H1 (cell line): ENCODE measurements around the gene LRP8.

Source experiments
- POLR2A ChIP-seq, 2 experiments: IDR thresholded peaks; 1 replicate in 1 of 2; 2 replicates in 1 of 2; pipeline ENCODE4 v1.6.1; 2011; ENCODE audit warnings: low read depth in 2 of 2, low read length in 2 of 2, mild to moderate bottlenecking in 2 of 2; ENCODE audit errors: control extremely low read depth in 1 of 2
- POLR2AphosphoS5 ChIP-seq: IDR thresholded peaks from 2 replicates; pipeline ENCODE4 v1.6.1; 2011; ENCODE audit warnings: low read depth, low read length
- TBP ChIP-seq: IDR thresholded peaks from 2 replicates; pipeline ENCODE4 v1.6.1; 2011; ENCODE audit warnings: low read depth, low read length, improper control_type of control experiment
- TF ChIP-seq, protein P1 (sequence below), 3 experiments: IDR thresholded peaks; 1 replicate in 2 of 3; 2 replicates in 1 of 3; pipeline versions ENCODE4 v1.5.1 to v1.6.1; 2011; ENCODE audit warnings: low read length in 3 of 3, mild to moderate bottlenecking in 3 of 3, inconsistent platforms in 2 of 3, low read depth in 1 of 3, moderate library complexity in 1 of 3; ENCODE audit not compliant: insufficient read depth in 1 of 3; ENCODE audit errors: control extremely low read depth in 1 of 3

- TF ChIP-seq POLR2AphosphoS5, result no peak
- TF ChIP-seq TBP, result no peak
- no peak for TF ChIP-seq POLR2A (IDR thresholded peaks at IDR 0.05; ENCODE audit: control extremely low read depth in 1 of 2, low read depth in 2 of 2, low read length in 2 of 2)
- TF ChIP-seq, protein P1, sequence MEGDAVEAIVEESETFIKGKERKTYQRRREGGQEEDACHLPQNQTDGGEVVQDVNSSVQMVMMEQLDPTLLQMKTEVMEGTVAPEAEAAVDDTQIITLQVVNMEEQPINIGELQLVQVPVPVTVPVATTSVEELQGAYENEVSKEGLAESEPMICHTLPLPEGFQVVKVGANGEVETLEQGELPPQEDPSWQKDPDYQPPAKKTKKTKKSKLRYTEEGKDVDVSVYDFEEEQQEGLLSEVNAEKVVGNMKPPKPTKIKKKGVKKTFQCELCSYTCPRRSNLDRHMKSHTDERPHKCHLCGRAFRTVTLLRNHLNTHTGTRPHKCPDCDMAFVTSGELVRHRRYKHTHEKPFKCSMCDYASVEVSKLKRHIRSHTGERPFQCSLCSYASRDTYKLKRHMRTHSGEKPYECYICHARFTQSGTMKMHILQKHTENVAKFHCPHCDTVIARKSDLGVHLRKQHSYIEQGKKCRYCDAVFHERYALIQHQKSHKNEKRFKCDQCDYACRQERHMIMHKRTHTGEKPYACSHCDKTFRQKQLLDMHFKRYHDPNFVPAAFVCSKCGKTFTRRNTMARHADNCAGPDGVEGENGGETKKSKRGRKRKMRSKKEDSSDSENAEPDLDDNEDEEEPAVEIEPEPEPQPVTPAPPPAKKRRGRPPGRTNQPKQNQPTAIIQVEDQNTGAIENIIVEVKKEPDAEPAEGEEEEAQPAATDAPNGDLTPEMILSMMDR (IDR thresholded peaks at IDR 0.05; ENCODE audit: control extremely low read depth in 1 of 3, insufficient read depth in 1 of 3, low read depth in 1 of 3, low read length in 3 of 3), result no peak
Observed at GRCh38 chr1:53267761-53268160, 60.1 kb downstream of the LRP8 start.
